Measurements from ENCODE around the gene SOWAHD. TPM values are rescaled to one million over a fixed set of nuclear protein-coding genes. Genes with fewer than 3 reads are reported as not detected.

The SOWAHD gene
- total RNA-seq, 1 experiment from 2014 or later: 0.98 TPM

DNA sequence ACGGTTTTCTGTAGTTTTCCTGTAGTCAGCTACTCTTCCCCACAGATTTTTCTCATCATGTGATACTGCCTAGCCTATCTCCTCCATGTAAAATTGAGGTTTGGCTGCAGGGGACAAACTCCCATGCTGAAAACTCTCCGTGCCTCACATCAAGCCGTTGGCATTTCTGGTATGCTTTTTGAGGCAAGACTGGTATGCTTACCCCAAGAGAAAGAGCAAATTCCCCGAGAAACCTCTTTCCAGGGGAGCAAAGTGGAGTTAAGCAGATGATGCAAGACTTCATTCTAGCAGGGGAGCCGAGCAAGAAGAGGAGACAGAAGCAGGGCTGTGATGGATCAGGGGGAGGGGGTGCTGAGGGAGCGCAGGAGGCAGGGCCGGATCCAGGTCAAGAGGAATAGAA lies 4.8 kb downstream of the SOWAHD start:
- H3K56ac ChIP-seq (ENCODE audit: insufficient read length, low read depth, low read length): no peak overlapping the region
- Mint-ChIP-seq H3K4me1 (peaks cover 9 to 15% of the 10 kb centered on the region in 2 experiments), H3K27ac (peak overlapping the region in 2 of 3 experiments; percentile 36 to 78; a peak in 3 of 7 replicates), H3K9me3 (peaks cover 63 to 64% of the 10 kb centered on the region in 2 experiments), H3K36me3 (ENCODE audit: insufficient read depth in 1 of 3, low read depth in 3 of 3) (peaks cover 2 to 5% (median 3%) of the 10 kb centered on the region in 3 experiments; a peak in 5 of 7 replicates), H3K4me3 (0 out of 5 replicates have a peak overlapping the region, but pooled peaks of 1 of the 2 experiments have one; percentile 18), H3K27me3 (ENCODE audit: low read depth) (peaks cover 22% of the 10 kb centered on the region)
- H2AFZ ChIP-seq (ENCODE audit: low read length): no peak overlapping the region
- no peaks in the 10 kb centered on the region for H3K4me1 ChIP-seq (ENCODE audit: insufficient read depth, low read length)
- no peak overlapping the region for H2BK12ac ChIP-seq (ENCODE audit: insufficient read length, low read depth, low read length)
- no peak overlapping the region for H4K8ac ChIP-seq (replicated peaks; ENCODE audit: insufficient read length, low read depth, low read length)
- no peak overlapping the region for H3T11ph ChIP-seq (ENCODE audit: low read length)
- peaks cover 16% of the 10 kb centered on the region for H3K9me3 ChIP-seq (ENCODE audit: control insufficient read depth, low read depth, low read length)
- no peak overlapping the region for H2AK5ac ChIP-seq (ENCODE audit: insufficient read length, low read length)
- peak overlapping the region; percentile 18 for H3K4me2 ChIP-seq (ENCODE audit: insufficient read depth, insufficient read length, low read length)
- no peak overlapping the region for H4K5ac ChIP-seq (ENCODE audit: insufficient read length, low read depth, low read length)
- no peaks in the 10 kb centered on the region for H3K79me2 ChIP-seq (ENCODE audit: insufficient read depth, low read length)
- no peak overlapping the region for H3K23ac ChIP-seq (ENCODE audit: insufficient read length, low read depth, low read length)
- no peak for DNase-seq
- H3K27ac ChIP-seq (ENCODE audit: insufficient read length, low read depth, low read length): no peak overlapping the region
- no peak overlapping the region for H2BK5ac ChIP-seq (ENCODE audit: insufficient read length, low read length)
- H3K79me1 ChIP-seq (ENCODE audit: insufficient read depth, low read depth, low read length, poor library complexity, severe bottlenecking): no peaks in the 10 kb centered on the region
- no peak overlapping the region for H3K14ac ChIP-seq (ENCODE audit: insufficient read depth, low read length)
- no peak for TF ChIP-seq CTCF (conservative IDR thresholded peaks at IDR 0.05)
- no peak overlapping the region for H3K9ac ChIP-seq (ENCODE audit: extremely low read depth, insufficient read length, low read length)
- no peak overlapping the region for H2BK120ac ChIP-seq (ENCODE audit: low read depth, low read length, poor library complexity, severe bottlenecking)
- no peak overlapping the region for H2BK15ac ChIP-seq (ENCODE audit: low read depth, low read length)
- H2BK20ac ChIP-seq (ENCODE audit: low read depth, low read length, poor library complexity, severe bottlenecking): no peak overlapping the region
- H4K20me1 ChIP-seq (ENCODE audit: control insufficient read depth, insufficient read depth, insufficient read length): no peaks in the 10 kb centered on the region
- peaks cover 2% of the 10 kb centered on the region for H3K23me2 ChIP-seq (ENCODE audit: insufficient read length, low read depth, low read length, poor library complexity, severe bottlenecking)
- WGBS (ENCODE audit: extremely low coverage, insufficient read length, low lambda C conversion rate): no CpG with 5 or more reads among the region's 7 CpGs
- H4K91ac ChIP-seq (ENCODE audit: insufficient read length, low read depth, low read length): no peak overlapping the region
- no peaks in the 10 kb centered on the region; the same call in 1 of the 2 replicates for H3K27me3 ChIP-seq (ENCODE audit: insufficient read depth, low read length)
- no peak overlapping the region for H3K4ac ChIP-seq (ENCODE audit: low read depth, low read length)
- H3K18ac ChIP-seq (ENCODE audit: insufficient read length, low read depth, low read length): no peak overlapping the region
